Measurements from ENCODE around the gene SRRM3.
"Not testable (repeated sequence)": the region's sequence is repeated elsewhere in the genome, so short reads cannot be mapped to it uniquely, and the experiment has no call there.

Gene SRRM3

DNA sequence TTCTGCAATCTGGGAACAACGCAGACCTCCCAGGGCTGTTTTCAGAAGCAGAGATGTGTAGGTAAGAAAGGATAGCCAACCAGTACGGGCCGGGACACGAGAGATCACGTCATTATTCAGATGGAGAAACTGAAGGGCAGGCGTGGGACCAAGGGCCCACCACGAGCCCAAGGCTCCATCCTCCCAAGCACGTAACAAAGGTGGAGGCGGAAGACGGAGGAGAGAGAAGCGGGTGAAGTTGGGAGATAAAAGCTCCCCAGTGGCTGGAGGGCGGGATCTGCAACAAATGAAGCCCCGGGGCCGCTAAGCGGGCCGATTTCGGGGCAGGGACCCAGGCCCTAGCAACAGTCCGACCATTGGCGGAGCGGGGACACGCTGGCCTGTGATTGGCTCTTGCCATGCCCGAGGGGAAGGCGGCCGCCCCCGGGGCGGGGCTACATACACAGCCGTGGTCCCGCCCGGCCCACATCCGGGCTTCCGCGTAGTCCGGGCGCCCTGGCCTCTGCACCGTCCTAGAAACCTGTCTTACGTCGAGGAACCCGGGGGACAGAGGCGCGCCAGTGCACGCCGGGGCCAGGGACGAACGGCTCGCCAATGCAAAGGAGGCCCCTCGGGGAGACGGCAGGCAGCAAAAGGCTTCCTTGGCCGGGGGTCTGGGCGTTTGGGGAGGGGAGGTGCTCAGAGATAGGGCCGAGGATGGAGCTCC, 116.2 kb downstream of the SRRM3 start:
- peak; percentile 99 for DNase-seq

DNA sequence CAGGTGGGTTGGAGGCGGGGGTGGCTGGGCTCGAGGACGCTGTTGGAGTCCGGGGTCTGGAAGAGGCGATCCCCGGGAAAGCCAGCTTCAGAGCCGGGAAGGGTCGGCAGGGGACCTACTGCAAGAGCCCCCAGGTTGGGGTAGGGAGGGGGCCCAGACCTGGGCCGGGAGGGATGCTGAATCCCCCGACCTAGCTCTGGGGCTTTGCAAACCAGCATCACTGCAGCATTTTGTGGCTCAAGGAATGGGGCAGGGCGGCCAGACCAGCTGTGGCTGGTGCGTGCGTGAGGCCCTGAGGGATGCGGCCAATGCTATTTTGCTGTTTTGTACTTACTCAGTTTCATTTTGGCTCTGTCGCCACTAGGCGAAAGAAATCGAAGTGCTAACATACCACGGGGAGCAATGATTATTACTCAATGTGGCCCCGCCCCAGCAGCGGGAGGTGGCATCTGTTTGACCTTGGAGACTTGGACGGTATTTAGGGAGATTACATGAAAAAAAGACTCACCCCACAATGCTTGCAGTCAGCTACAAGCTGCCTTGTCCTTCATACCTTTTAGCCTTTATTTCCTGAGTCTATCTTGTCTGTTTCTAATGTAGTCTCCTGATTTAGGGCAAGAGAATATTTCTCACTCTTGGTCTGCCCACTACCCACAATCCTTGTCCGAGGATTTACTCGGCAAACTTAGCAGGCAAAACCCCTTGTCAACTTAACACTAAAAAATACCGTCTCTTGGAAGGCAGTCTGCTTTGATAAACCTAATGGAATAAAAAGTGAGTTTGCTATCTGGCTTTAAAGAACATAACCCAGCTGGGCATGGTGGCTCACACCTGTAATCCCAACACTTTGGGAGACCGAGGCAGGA, 117.0 kb downstream of the SRRM3 start:
- DNase-seq: peak; percentile 62 to 78

DNA sequence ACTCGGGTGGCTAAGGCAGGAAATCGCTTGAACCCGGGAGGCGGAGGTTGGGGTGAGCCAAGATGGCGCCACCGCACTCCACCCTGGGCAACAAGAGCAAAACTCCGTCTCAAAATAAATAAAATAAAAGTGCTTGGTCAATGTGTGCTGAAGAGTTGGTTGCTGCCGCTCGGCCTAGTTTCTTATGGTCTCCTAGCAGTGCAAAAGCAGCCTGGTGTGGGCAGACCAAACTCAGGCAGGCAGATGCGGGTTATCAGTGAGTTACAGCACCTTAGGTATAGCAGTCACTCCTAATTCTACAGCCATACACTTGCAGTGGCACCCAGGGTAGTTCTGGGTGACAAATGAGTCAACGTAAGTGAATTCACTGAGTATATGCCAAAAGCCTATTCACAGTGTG, 123.4 kb downstream of the SRRM3 start:
- DNase-seq: no peak

DNA sequence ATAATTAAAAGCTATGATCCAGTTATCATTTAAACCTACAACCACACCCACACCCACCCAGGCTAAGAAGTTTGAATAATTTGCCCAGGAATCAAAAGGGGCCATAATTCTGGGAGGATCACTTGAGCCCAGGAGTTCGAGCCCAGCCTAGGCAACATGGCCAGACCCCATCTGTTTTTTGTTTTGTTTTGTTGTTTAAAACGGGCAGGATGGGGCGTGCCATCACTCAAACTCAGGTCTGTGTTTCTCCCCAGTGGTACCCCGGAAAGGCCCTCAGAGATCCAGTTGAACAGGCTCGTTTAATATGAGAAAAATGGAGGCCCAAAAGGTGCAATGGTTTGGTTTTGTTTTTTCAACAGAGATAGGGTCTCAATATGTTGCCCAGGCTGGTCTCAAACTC, 124.1 kb downstream of the SRRM3 start:
- no peak for DNase-seq

DNA sequence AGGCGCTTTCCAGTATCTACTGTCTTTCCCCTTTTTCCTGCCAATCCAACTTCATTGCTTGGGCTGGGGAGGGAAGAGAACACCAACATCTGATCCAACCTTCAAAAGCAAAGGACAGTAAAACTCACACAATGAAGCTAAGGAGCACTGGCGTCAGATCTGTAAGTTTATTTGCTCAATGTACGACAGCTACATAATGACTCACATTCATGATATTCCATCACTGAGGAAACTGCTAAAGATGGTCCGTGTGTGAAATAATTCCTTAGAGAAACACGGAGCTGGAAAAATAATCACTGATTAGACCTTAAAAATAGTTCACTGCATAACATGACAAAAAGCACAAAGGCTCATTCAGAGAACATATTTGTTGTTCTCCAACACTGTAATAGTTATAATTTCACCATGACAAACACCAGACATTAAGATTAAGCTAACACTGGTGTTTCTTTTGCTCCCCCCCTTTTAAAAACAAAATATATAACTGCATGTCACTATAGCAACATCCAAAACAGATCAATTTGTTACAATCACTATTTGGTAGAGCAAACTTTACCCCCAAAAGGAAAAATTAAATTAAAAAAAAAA, 125.0 kb downstream of the SRRM3 start:
- no peak for DNase-seq

DNA sequence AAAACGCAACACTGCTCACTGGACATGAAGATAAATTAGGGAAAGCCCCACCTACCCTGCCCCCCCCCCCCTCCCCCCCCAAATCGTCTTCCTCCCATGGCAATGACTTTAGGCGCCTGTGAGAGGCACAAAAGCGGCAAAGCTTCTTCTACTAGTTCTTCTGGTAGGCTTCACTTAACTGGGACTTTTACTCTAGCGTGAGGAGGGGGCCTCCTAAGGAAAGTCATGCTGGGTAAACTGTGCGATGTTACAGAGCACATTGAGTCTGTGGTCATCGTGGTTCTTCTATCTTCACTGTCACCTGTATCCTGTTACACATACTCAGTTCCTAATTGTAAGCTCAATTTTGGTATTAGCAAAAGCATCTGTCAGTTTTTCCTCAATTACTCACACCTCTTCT, 125.9 kb downstream of the SRRM3 start:
- DNase-seq: no peak

DNA sequence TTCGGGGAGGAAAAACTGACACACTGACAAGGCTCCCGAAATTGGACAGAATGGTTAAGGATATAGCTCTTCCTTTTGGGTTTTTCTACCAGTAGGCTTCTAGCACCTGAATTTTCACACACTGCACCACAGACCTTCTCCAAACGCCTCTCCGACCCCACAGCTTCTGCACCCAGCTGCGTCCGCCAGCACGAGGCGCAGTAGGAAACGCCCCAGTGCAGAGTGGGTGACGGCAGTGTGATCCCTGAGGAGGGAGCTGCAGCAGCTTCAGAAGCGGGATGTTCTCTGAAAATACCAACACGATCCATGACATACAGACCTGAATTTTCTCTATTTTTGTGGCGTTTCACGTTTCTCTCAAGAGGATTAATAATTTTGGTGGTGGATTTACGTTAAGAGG, 126.7 kb downstream of the SRRM3 start:
- no peak for DNase-seq

DNA sequence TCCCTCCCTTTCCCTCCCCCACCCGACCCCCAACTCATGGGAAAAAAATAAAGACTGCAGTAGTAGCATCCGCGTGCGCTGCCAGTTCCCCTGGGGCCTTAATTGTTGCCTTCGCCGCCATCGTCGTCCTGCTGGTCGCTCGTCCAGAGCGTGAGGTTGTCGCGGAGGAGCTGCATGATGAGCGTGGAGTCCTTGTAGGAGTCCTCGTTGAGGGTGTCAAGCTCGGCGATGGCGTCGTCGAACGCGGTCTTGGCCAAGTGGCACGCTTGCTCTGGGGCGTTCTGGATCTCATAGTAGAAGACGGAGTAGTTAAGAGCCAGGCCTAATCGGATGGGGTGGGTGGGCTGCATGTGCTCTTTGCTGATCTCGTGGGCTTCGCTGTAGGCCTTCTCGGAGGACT, 127.8 kb downstream of the SRRM3 start:
- DNase-seq: no peak

DNA sequence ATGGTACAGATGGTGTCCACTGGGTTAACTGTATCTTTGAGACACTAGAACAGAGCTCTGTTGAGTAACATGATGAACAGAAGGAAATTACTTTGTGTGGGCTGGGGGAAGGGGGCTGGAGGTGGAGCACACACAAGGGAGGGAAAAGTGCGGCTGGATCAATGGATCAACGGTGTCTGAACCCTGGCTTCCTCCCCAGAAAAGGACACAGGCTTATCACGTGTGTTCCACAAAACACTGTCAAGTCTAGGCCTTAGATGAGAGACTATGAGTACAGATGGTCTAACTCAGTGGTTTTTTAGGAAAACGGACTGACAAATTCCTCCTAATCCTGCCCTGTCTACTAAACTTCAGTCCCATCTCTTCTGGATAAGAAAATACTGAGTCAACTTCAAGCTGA, 128.6 kb downstream of the SRRM3 start:
- no peak for DNase-seq

DNA sequence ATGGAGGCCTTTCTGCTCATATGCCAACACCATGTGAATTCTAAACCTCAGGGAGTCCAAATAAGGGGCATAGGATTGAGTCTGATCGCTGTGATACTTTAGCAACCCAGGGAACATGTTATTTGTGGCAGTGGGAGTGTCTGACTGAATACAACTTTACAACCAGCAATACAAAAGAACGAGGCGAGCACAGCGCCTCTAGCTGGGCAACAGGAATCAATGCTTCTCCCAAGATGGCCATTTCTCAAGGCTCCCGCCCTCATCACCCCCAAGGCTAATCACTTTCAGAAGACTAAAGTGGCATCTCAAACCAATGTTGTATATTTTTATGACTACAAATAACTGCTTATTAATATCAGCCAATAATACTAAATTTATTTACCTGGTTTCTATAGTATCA, 129.0 kb downstream of the SRRM3 start:
- no peak for DNase-seq

DNA sequence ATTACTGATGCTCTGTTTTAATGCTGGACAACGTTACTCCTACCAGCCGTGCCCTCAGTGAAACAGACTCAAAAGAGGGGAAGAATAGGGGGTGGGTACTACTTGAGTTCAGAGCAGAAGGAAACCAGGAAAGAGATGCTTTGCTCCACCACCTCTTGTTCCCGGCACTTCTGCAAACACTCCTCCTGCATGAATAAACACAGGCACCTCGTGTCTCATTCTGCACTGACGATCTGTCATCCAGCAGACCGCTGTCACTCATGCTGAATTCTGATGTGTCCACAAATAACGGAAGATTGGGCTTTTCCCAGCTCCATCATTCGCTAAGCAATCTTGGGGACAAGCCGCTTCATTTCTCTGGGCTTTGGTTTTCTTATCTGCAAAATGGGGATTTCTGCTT, 130.4 kb downstream of the SRRM3 start:
- DNase-seq: no peak

DNA sequence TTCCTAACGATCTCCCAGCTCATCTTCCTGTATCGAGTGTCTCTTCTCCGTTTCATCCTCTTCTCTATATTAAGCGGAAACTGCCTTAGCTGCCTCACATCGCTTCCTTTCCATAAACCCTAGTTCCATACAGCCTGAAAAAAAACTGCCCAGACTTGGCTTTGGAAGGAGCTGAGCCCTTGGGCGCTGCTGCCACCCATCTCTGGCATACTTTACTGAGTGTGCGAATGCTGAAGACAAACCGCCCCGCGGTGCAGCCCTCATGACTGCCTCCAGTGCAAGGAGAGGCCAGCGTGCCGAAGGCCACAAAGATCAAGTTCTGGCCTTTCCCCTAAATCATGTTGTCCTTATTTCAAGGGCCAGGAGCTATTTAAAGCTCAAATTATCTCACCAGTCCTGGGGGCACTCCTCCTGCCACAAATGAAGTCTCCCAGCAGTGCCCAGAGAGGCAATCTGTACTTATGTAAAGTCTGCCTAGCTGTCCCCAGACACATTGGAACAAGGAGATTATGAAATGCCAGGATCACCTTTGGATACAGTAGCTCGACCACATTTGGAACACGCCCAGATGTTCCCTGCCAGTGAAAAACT, 131.9 kb downstream of the SRRM3 start:
- no peak for DNase-seq

DNA sequence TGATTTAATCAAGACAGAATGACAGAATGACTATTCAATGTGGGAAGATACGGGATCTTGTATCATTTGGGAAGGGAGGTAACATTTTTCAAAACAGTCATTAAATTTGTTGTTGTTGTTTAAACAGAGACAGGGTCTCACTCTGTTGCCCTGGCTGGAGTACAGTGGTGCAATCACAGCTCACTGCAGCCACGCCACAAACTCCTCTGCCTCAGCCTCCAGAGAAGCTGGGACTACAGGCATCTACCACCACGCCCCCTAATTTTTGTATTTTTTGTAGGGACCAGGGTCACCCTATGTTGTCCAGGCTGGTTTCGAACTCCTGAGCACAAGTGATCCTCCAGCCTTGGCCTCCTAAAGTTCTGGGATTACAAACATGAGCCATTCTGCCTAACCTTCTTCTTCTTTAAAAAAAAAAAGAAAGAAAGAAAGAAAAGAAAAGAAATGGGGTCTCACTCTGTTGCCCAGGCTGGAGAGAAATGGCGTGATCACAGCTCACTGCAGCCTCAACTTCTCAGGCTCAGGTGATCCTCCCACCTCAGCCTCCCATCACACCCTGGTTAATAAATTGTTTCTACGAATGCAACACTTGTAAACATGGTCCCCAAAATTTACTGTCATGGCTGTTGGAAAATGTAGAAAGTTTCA, 132.7 kb downstream of the SRRM3 start:
- no peak for DNase-seq

DNA sequence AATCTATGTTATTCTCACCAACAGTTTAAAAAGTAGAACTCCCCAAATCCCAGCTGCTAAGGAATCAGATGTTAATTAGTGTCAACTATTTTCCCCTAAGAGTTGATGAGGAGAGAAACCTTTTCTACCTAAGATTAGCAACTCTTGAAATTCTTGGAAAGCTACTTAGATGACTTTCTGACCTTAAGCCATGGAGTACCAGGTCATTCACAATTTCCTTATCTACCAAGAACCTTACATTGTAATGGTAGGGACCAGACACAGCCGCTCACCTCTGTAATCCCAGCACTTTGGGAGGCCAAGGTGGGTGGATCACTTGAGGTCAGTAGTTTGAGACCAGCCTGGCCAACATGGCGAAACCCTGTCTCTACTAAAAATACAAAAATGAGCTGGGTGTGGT, 133.7 kb downstream of the SRRM3 start:
- not testable (repeated sequence) for DNase-seq

DNA sequence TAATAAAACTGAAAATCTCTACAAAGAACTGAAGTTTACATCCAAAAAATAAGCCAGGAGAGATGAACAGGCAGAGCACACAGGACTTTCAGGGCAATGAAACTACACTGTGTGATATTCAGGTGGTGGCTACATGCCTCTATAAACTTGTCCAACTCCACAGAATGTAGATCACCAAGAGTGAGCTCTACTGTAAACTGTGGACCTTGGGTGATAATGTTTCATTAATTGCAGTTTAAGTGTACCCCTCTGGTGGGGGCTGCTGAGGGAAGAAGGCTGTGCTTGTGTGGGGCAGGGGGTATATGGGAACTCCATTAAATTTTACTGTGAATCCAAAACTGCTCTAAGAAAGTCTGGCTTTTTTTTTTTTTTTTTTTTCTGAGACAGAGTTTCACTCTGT, 134.4 kb downstream of the SRRM3 start:
- DNase-seq: no peak

Measured in NCI-H2081 (cell line).